ENCODE data around the gene CERS5.

Gene CERS5

GRCh38 chr12:50100561-50100960 lies 66.6 kb downstream of the CERS5 start:
- DNase-seq (ENCODE audit: insufficient read length, low spot score) = no peak
- no peak for TF ChIP-seq CTCF (IDR thresholded peaks at IDR 0.05; ENCODE audit: insufficient read depth, missing control alignments)
- FAIRE-seq = no peak

- no peak for DNase-seq (ENCODE audit: insufficient read length, low spot score)
- no peak for FAIRE-seq
Measured at GRCh38 chr12:50099302-50100008, 67.7 kb downstream of the CERS5 start.

GRCh38 chr12:50097952-50098351 lies 69.2 kb downstream of the CERS5 start:
- TF ChIP-seq CTCF (IDR thresholded peaks at IDR 0.05; ENCODE audit: insufficient read depth, missing control alignments) = no peak
- no peak for FAIRE-seq
- no peak for DNase-seq (ENCODE audit: insufficient read length, low spot score)

More at GRCh38 chr12:50099302-50100008, 67.7 kb downstream of the CERS5 start:
- no peak for TF ChIP-seq CTCF (IDR thresholded peaks at IDR 0.05; ENCODE audit: insufficient read depth, missing control alignments)

- no peak for FAIRE-seq
- DNase-seq (ENCODE audit: insufficient read length, low spot score) = no peak
- no peak for TF ChIP-seq CTCF (IDR thresholded peaks at IDR 0.05; ENCODE audit: insufficient read depth, missing control alignments)
Measured at GRCh38 chr12:50090391-50090790, 76.8 kb downstream of the CERS5 start.

GRCh38 chr12:50089730-50090129 lies 77.4 kb downstream of the CERS5 start:
- no peak for FAIRE-seq
- no peak for TF ChIP-seq CTCF (IDR thresholded peaks at IDR 0.05; ENCODE audit: insufficient read depth, missing control alignments)
- no peak for DNase-seq (ENCODE audit: insufficient read length, low spot score)

- DNase-seq (ENCODE audit: insufficient read length, low spot score) (no peak), FAIRE-seq (no peak)
- TF ChIP-seq CTCF (IDR thresholded peaks at IDR 0.05; ENCODE audit: insufficient read depth, missing control alignments) = peak; percentile 71
Measured at GRCh38 chr12:50088577-50089335, 78.4 kb downstream of the CERS5 start.

- TF ChIP-seq CTCF (IDR thresholded peaks at IDR 0.05; ENCODE audit: insufficient read depth, missing control alignments) = no peak
- DNase-seq (ENCODE audit: insufficient read length, low spot score) (no peak), FAIRE-seq (no peak)
Measured at GRCh38 chr12:50087995-50088394, 79.2 kb downstream of the CERS5 start.

Measured in D721Med (cell line).